Measurements from ENCODE around the gene DNAJC5G.
"Not testable (repeated sequence)": the region's sequence is repeated elsewhere in the genome, so short reads cannot be mapped to it uniquely, and the experiment has no call there.

The DNAJC5G gene

GRCh38 chr2:27316655-27317412, 41.6 kb downstream of the DNAJC5G start:
- TF ChIP-seq CTCF (IDR thresholded peaks at IDR 0.05; ENCODE audit: low read depth, low read length): no peak
- H3K9me3 ChIP-seq (ENCODE audit: severe bottlenecking): no peaks in the 10 kb centered on the region
- H3K36me3 ChIP-seq: no peaks in the 10 kb centered on the region
- no peaks in the 10 kb centered on the region for H3K27me3 ChIP-seq (ENCODE audit: insufficient read depth, low read depth, severe bottlenecking)
- DNase-seq: no peak
- H3K27ac ChIP-seq: no peak overlapping the region
- no peak overlapping the region for H3K4me3 ChIP-seq (ENCODE audit: low read depth, low read length)

- not testable (repeated sequence) for H3K27me3 ChIP-seq (ENCODE audit: insufficient read depth, low read depth, severe bottlenecking); H3K9me3 ChIP-seq (ENCODE audit: severe bottlenecking); H3K27ac ChIP-seq; DNase-seq; H3K36me3 ChIP-seq; H3K4me3 ChIP-seq (ENCODE audit: low read depth, low read length)
Measured at GRCh38 chr2:27319839-27320238, 44.6 kb downstream of the DNAJC5G start.

- Histone ChIP-seq H3K4me3 (ENCODE audit: low read depth, low read length) (no peak overlapping the region), H3K9me3 (ENCODE audit: severe bottlenecking) (no peaks in the 10 kb centered on the region), H3K36me3 (peaks cover 8% of the 10 kb centered on the region), H3K27ac (peak overlapping the region; percentile 19; the same call in 1 of the 2 replicates), H3K27me3 (ENCODE audit: insufficient read depth, low read depth, severe bottlenecking) (no peaks in the 10 kb centered on the region)
- peak; percentile 83 for DNase-seq
- TF ChIP-seq CTCF (IDR thresholded peaks at IDR 0.05; ENCODE audit: low read depth, low read length): peak; percentile 66
Measured at GRCh38 chr2:27320958-27321543, 45.8 kb downstream of the DNAJC5G start.

GRCh38 chr2:27322301-27322765, 47.1 kb downstream of the DNAJC5G start:
- no peak for TF ChIP-seq CTCF (IDR thresholded peaks at IDR 0.05; ENCODE audit: low read depth, low read length)
- Histone ChIP-seq H3K27me3 (ENCODE audit: insufficient read depth, low read depth, severe bottlenecking) (no peaks in the 10 kb centered on the region), H3K36me3 (peaks cover 21% of the 10 kb centered on the region), H3K27ac (peak overlapping the region; percentile 91), H3K4me3 (ENCODE audit: low read depth, low read length) (peak overlapping the region; percentile 89), H3K9me3 (ENCODE audit: severe bottlenecking) (no peaks in the 10 kb centered on the region)
- DNase-seq: peak; percentile 29

- Histone ChIP-seq H3K27me3 (ENCODE audit: insufficient read depth, low read depth, severe bottlenecking) (no peaks in the 10 kb centered on the region), H3K36me3 (peaks cover 26% of the 10 kb centered on the region), H3K9me3 (ENCODE audit: severe bottlenecking) (no peaks in the 10 kb centered on the region), H3K4me3 (ENCODE audit: low read depth, low read length) (peak within 1 kb of the TSS; percentile 89), H3K27ac (peak within 1 kb of the TSS; percentile 91)
- no peak for TF ChIP-seq CTCF (IDR thresholded peaks at IDR 0.05; ENCODE audit: low read depth, low read length)
- peak; percentile 98 for DNase-seq
Measured at GRCh38 chr2:27322766-27323595, 47.7 kb downstream of the DNAJC5G start, which contains the start of gene MPV17. Gene MPV17 (minus strand): TSS chr2:27323097. CDS start chr2:27322517, 580 bp downstream.

Data from WERI-Rb-1 (cell line).